ENCODE data around the gene ATL1.
"Not testable (repeated sequence)": the region's sequence is repeated elsewhere in the genome, so short reads cannot be mapped to it uniquely, and the experiment has no call there.

The ATL1 gene

GRCh38 chr14:50647753-50648152 is 87.8 kb downstream of the ATL1 start:
- Histone ChIP-seq H3K36me3 (ENCODE audit: control insufficient read depth, insufficient read depth, low read length) (no peaks in the 10 kb centered on the region), H3K4me3 (ENCODE audit: low read length) (no peak overlapping the region), H3K4me1 (ENCODE audit: control insufficient read depth, insufficient read depth, low read length) (no peaks in the 10 kb centered on the region), H3K9ac (ENCODE audit: low read length) (no peak overlapping the region), H3K27me3 (ENCODE audit: control insufficient read depth, insufficient read depth, low read length) (no peaks in the 10 kb centered on the region), H3K27ac (ENCODE audit: low read depth, low read length) (no peak overlapping the region)

GRCh38 chr14:50649691-50650090 is 89.7 kb downstream of the ATL1 start:
- H3K36me3 ChIP-seq (ENCODE audit: control insufficient read depth, insufficient read depth, low read length) = no peaks in the 10 kb centered on the region
- H3K9ac ChIP-seq (ENCODE audit: low read length) = no peak overlapping the region
- H3K27me3 ChIP-seq (ENCODE audit: control insufficient read depth, insufficient read depth, low read length) = no peaks in the 10 kb centered on the region
- no peaks in the 10 kb centered on the region for H3K4me1 ChIP-seq (ENCODE audit: control insufficient read depth, insufficient read depth, low read length)
- H3K27ac ChIP-seq (ENCODE audit: low read depth, low read length) = no peak overlapping the region
- H3K4me3 ChIP-seq (ENCODE audit: low read length) = no peak overlapping the region

- H3K27ac ChIP-seq (ENCODE audit: low read depth, low read length) = no peak overlapping the region
- H3K27me3 ChIP-seq (ENCODE audit: control insufficient read depth, insufficient read depth, low read length) = no peaks in the 10 kb centered on the region
- H3K9ac ChIP-seq (ENCODE audit: low read length) = no peak overlapping the region
- H3K4me3 ChIP-seq (ENCODE audit: low read length) = no peak overlapping the region
- peaks cover 10% of the 10 kb centered on the region for H3K4me1 ChIP-seq (ENCODE audit: control insufficient read depth, insufficient read depth, low read length)
- no peaks in the 10 kb centered on the region for H3K36me3 ChIP-seq (ENCODE audit: control insufficient read depth, insufficient read depth, low read length)
Observed at GRCh38 chr14:50656776-50657175, 96.8 kb downstream of the ATL1 start.

GRCh38 chr14:50657753-50658152 is 97.8 kb downstream of the ATL1 start:
- Histone ChIP-seq H3K4me1 (ENCODE audit: control insufficient read depth, insufficient read depth, low read length) (peaks cover 10% of the 10 kb centered on the region), H3K4me3 (ENCODE audit: low read length) (no peak overlapping the region), H3K9ac (ENCODE audit: low read length) (no peak overlapping the region), H3K27me3 (ENCODE audit: control insufficient read depth, insufficient read depth, low read length) (no peaks in the 10 kb centered on the region), H3K36me3 (ENCODE audit: control insufficient read depth, insufficient read depth, low read length) (no peaks in the 10 kb centered on the region), H3K27ac (ENCODE audit: low read depth, low read length) (peak overlapping the region; percentile 4)

DNA sequence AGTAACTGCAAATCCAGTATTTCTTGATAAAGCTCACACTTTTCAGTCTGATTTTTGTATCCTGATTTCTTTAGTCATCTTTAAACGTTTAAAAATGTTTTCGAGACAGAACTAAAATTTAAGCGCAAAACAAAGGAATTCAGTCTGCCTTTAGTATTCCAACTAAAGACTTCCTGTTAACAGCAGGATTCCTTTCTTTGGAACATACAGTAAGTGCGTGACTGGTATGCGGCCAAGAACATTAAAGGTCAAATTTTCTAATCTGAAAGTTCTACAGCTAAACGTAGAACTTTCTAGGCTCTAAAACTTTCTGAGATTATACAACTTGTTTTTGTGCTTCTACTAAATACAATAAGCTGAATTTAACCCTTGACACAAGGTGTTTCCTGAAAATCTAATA is 98.3 kb downstream of the ATL1 start:
- no peaks in the 10 kb centered on the region for H3K27me3 ChIP-seq (ENCODE audit: control insufficient read depth, insufficient read depth, low read length)
- no peak overlapping the region for H3K9ac ChIP-seq (ENCODE audit: low read length)
- no peaks in the 10 kb centered on the region for H3K36me3 ChIP-seq (ENCODE audit: control insufficient read depth, insufficient read depth, low read length)
- H3K27ac ChIP-seq (ENCODE audit: low read depth, low read length) = peak overlapping the region; percentile 4
- peaks cover 10% of the 10 kb centered on the region for H3K4me1 ChIP-seq (ENCODE audit: control insufficient read depth, insufficient read depth, low read length)
- no peak overlapping the region for H3K4me3 ChIP-seq (ENCODE audit: low read length)

- H3K27me3 ChIP-seq (ENCODE audit: control insufficient read depth, insufficient read depth, low read length) = no peaks in the 10 kb centered on the region
- H3K4me3 ChIP-seq (ENCODE audit: low read length) = no peak overlapping the region
- H3K9ac ChIP-seq (ENCODE audit: low read length) = no peak overlapping the region
- no peaks in the 10 kb centered on the region for H3K36me3 ChIP-seq (ENCODE audit: control insufficient read depth, insufficient read depth, low read length)
- no peak overlapping the region for H3K27ac ChIP-seq (ENCODE audit: low read depth, low read length)
- H3K4me1 ChIP-seq (ENCODE audit: control insufficient read depth, insufficient read depth, low read length) = peaks cover 10% of the 10 kb centered on the region
Observed at GRCh38 chr14:50659327-50659974, 99.5 kb downstream of the ATL1 start.

GRCh38 chr14:50664579-50664978 is 104.6 kb downstream of the ATL1 start:
- H3K27me3 ChIP-seq (ENCODE audit: control insufficient read depth, insufficient read depth, low read length); H3K36me3 ChIP-seq (ENCODE audit: control insufficient read depth, insufficient read depth, low read length); H3K4me1 ChIP-seq (ENCODE audit: control insufficient read depth, insufficient read depth, low read length); H3K9ac ChIP-seq (ENCODE audit: low read length); H3K27ac ChIP-seq (ENCODE audit: low read depth, low read length); H3K4me3 ChIP-seq (ENCODE audit: low read length): not testable (repeated sequence)

GRCh38 chr14:50665300-50665699 is 105.4 kb downstream of the ATL1 start:
- H3K4me3 ChIP-seq (ENCODE audit: low read length); H3K4me1 ChIP-seq (ENCODE audit: control insufficient read depth, insufficient read depth, low read length); H3K27me3 ChIP-seq (ENCODE audit: control insufficient read depth, insufficient read depth, low read length); H3K27ac ChIP-seq (ENCODE audit: low read depth, low read length); H3K9ac ChIP-seq (ENCODE audit: low read length); H3K36me3 ChIP-seq (ENCODE audit: control insufficient read depth, insufficient read depth, low read length): not testable (repeated sequence)

GRCh38 chr14:50666772-50667683 is 107.1 kb downstream of the ATL1 start:
- Histone ChIP-seq H3K4me3 (ENCODE audit: low read length) (peak overlapping the region; percentile 76), H3K27ac (ENCODE audit: low read depth, low read length) (peak overlapping the region; percentile 91), H3K27me3 (ENCODE audit: control insufficient read depth, insufficient read depth, low read length) (no peaks in the 10 kb centered on the region), H3K9ac (ENCODE audit: low read length) (peak overlapping the region; percentile 88), H3K36me3 (ENCODE audit: control insufficient read depth, insufficient read depth, low read length) (no peaks in the 10 kb centered on the region), H3K4me1 (ENCODE audit: control insufficient read depth, insufficient read depth, low read length) (no peaks in the 10 kb centered on the region)

- no peaks in the 10 kb centered on the region for H3K27me3 ChIP-seq (ENCODE audit: control insufficient read depth, insufficient read depth, low read length)
- H3K9ac ChIP-seq (ENCODE audit: low read length) = peak overlapping the region; percentile 88
- H3K4me3 ChIP-seq (ENCODE audit: low read length) = peak overlapping the region; percentile 76
- H3K4me1 ChIP-seq (ENCODE audit: control insufficient read depth, insufficient read depth, low read length) = no peaks in the 10 kb centered on the region
- no peaks in the 10 kb centered on the region for H3K36me3 ChIP-seq (ENCODE audit: control insufficient read depth, insufficient read depth, low read length)
- H3K27ac ChIP-seq (ENCODE audit: low read depth, low read length) = peak overlapping the region; percentile 91
Observed at GRCh38 chr14:50667684-50667995, 107.7 kb downstream of the ATL1 start.

- Histone ChIP-seq H3K27ac (ENCODE audit: low read depth, low read length) (peak within 1 kb of the TSS; percentile 91), H3K27me3 (ENCODE audit: control insufficient read depth, insufficient read depth, low read length) (no peaks in the 10 kb centered on the region), H3K4me3 (ENCODE audit: low read length) (peak within 1 kb of the TSS; percentile 76), H3K4me1 (ENCODE audit: control insufficient read depth, insufficient read depth, low read length) (no peaks in the 10 kb centered on the region), H3K36me3 (ENCODE audit: control insufficient read depth, insufficient read depth, low read length) (no peaks in the 10 kb centered on the region), H3K9ac (ENCODE audit: low read length) (peak within 1 kb of the TSS; percentile 88)
Observed at GRCh38 chr14:50667996-50668825, 108.3 kb downstream of the ATL1 start, which contains the start of gene SAV1. Gene SAV1, minus strand, starts transcription at chr14:50668306. Its CDS starts 339 bp downstream, at chr14:50667967.

- Histone ChIP-seq H3K9ac (ENCODE audit: low read length) (no peak overlapping the region), H3K27ac (ENCODE audit: low read depth, low read length) (peak overlapping the region; percentile 91), H3K4me1 (ENCODE audit: control insufficient read depth, insufficient read depth, low read length) (no peaks in the 10 kb centered on the region), H3K27me3 (ENCODE audit: control insufficient read depth, insufficient read depth, low read length) (no peaks in the 10 kb centered on the region), H3K4me3 (ENCODE audit: low read length) (peak overlapping the region; percentile 76), H3K36me3 (ENCODE audit: control insufficient read depth, insufficient read depth, low read length) (no peaks in the 10 kb centered on the region)
Observed at GRCh38 chr14:50668826-50669143, 108.8 kb downstream of the ATL1 start.

Data from rectal smooth muscle tissue (tissue), 1 donor.